ENCODE results near the gene MUC2. TPM values are rescaled to one million over a fixed set of nuclear protein-coding genes. Genes with fewer than 3 reads are reported as not detected.

MUC2 gene
- total RNA-seq, 1 experiment from 2014 or later = 0.04 TPM

DNA sequence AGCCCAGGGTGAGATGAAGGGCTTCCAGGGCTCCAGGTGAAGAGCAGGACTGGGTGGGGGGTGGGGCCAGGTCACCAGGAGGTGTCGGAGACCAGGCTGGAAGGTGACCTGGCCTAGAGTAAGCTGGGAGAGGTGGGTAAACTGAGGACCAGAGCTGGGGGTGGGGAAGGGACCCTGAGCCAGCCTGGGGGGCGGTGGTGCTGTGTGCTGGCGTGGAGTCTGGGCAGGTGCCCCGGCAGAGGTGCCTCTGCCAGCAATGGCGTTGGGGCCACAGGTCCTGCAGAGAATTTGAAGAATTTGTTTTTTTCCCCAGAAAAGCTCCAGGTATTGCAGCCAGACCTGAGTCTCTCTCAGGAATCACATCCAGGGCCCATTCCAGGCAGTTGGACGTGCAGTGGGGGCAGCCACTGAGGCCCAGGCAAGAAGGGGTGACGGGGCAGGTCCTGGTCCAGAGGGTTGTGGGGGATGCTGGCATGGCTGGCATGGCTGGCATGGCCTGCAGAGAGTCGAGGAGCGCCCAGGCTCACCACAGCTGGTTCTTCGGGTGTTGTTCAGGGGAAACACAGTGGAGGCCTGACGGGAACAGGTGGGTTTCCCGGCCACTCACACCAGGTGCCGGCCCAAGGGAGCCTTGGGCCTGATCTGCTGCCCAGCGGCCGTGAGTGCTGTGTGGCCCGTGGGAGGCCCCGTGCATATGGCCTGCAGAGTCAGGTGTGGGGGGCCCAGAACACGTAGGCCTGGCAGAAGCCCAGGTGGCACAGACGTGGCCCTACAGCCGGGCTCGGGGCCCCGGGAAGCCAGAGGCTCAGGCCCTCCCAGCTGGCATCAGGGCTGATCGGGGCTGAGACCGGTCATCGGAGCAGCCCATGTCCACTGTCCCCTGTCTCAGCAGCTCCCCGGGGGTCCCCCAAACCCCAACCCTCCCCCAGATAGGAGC, 31.8 kb upstream of the MUC2 start:
- Histone ChIP-seq H3K4me2 (no peak overlapping the region), H3K4me1 (replicated peaks; ENCODE audit: insufficient read depth) (peaks cover 34% of the 10 kb centered on the region), H3K27me3 (ENCODE audit: insufficient read depth, low read depth) (no peaks in the 10 kb centered on the region), H3K27ac (no peak overlapping the region), H3K79me2 (ENCODE audit: low read depth) (no peaks in the 10 kb centered on the region), H3K4me3 (no peak overlapping the region), H4K20me1 (ENCODE audit: insufficient read depth) (no peaks in the 10 kb centered on the region), H3K36me3 (ENCODE audit: low read depth) (no peaks in the 10 kb centered on the region), H2AFZ (no peak overlapping the region), H3F3A (ENCODE audit: insufficient read depth, low read depth) (no peaks in the 10 kb centered on the region; the same call in 1 of the 2 replicates), H3K9me3 (ENCODE audit: insufficient read depth, low read depth) (no peaks in the 10 kb centered on the region), H3K9me2 (ENCODE audit: insufficient read depth) (no peaks in the 10 kb centered on the region)
- no peak for DNase-seq
- intact Hi-C loops (cut with micrococcal nuclease; ENCODE audit: unreplicated experiment) = loop anchor here (5.0 kb wide), 1 partner anchor 131 kb away; the partner anchor contains the start of gene CHID1
- POLR2A ChIA-PET (ENCODE audit: unreplicated experiment) = no interaction called here
- no TSS peak for BruUV-seq (replicated peaks)
- TF ChIP-seq, protein P1, sequence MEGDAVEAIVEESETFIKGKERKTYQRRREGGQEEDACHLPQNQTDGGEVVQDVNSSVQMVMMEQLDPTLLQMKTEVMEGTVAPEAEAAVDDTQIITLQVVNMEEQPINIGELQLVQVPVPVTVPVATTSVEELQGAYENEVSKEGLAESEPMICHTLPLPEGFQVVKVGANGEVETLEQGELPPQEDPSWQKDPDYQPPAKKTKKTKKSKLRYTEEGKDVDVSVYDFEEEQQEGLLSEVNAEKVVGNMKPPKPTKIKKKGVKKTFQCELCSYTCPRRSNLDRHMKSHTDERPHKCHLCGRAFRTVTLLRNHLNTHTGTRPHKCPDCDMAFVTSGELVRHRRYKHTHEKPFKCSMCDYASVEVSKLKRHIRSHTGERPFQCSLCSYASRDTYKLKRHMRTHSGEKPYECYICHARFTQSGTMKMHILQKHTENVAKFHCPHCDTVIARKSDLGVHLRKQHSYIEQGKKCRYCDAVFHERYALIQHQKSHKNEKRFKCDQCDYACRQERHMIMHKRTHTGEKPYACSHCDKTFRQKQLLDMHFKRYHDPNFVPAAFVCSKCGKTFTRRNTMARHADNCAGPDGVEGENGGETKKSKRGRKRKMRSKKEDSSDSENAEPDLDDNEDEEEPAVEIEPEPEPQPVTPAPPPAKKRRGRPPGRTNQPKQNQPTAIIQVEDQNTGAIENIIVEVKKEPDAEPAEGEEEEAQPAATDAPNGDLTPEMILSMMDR (conservative IDR thresholded peaks at IDR 0.05) = no peak
- TF ChIP-seq EZH2 (IDR thresholded peaks at IDR 0.05; ENCODE audit: low read depth) = no peak
- CTCF ChIA-PET = interaction anchor here (0.7 kb wide), 1 partner anchor 127 kb away, joined by 3 read pairs; no protein-coding TSS in a partner anchor

DNA sequence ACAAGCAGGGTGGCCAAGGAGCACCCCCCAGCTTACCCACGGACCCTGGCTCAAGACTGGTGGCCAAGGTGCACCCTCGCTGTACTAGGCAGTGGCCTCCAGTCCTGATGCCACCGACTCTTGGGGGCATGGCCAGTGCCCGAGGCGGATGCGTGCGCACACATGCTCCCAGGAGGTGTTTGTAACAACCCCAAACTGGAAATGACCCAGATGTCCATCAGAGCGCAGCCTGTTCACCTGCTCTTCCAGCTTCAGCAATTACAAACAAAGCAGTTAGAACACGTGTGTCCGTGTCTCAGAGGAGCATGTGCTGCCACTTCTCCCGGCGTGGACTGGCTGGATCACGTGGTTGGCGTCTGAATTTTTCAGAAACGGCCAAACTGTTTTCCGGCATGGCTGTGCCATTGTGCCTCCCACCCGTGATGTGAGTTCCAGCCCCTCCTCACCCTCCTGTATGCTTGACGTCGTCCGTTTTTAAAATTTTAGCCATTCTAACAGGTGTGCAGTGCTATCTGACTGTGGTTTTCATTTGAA, 31.0 kb upstream of the MUC2 start:
- H3K79me2 ChIP-seq (ENCODE audit: low read depth) = no peaks in the 10 kb centered on the region
- DNase-seq = no peak
- H3K9me3 ChIP-seq (ENCODE audit: insufficient read depth, low read depth) = no peaks in the 10 kb centered on the region
- H3K9me2 ChIP-seq (ENCODE audit: insufficient read depth) = no peaks in the 10 kb centered on the region
- no peaks in the 10 kb centered on the region for H3K36me3 ChIP-seq (ENCODE audit: low read depth)
- H2AFZ ChIP-seq = no peak overlapping the region
- intact Hi-C loops (cut with micrococcal nuclease; ENCODE audit: unreplicated experiment) = loop anchor here (5.0 kb wide), 1 partner anchor 131 kb away; the partner anchor contains the start of gene CHID1
- H3K4me1 ChIP-seq (replicated peaks; ENCODE audit: insufficient read depth) = peaks cover 34% of the 10 kb centered on the region
- no TSS peak for BruUV-seq (replicated peaks)
- H3K27ac ChIP-seq = no peak overlapping the region
- CTCF ChIA-PET = interaction anchor here (0.7 kb wide), 1 partner anchor 128 kb away, joined by 3 read pairs; no protein-coding TSS in a partner anchor
- no peak for TF ChIP-seq EZH2 (IDR thresholded peaks at IDR 0.05; ENCODE audit: low read depth)
- TF ChIP-seq, protein P1 (conservative IDR thresholded peaks at IDR 0.05) = no peak
- no peaks in the 10 kb centered on the region for H3K27me3 ChIP-seq (ENCODE audit: insufficient read depth, low read depth)
- no peaks in the 10 kb centered on the region; the same call in 1 of the 2 replicates for H3F3A ChIP-seq (ENCODE audit: insufficient read depth, low read depth)
- H4K20me1 ChIP-seq (ENCODE audit: insufficient read depth) = no peaks in the 10 kb centered on the region
- POLR2A ChIA-PET (ENCODE audit: unreplicated experiment) = no interaction called here
- H3K4me3 ChIP-seq = no peak overlapping the region
- no peak overlapping the region for H3K4me2 ChIP-seq

DNA sequence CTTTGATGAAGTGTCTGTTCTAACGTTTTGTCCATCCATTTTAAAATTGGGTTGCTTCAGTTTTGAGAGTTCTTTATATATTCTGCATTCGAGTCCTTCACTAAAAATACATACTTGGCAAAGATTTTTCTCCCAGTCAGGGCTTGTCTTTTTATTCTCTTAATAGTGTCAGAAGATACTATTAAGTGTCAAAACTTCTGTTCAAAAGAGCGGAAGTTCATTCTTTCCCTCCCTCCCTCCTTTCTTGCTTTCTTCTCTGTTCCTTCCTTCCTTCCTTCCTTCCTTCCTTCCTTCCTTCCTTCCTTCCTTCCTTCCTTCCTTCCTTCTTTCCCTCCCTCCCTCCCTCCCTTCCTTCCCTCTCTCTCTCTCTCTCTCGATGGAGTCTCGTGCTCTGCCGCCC, 30.5 kb upstream of the MUC2 start:
- peaks cover 32% of the 10 kb centered on the region for H3K4me1 ChIP-seq (replicated peaks; ENCODE audit: insufficient read depth)
- no peaks in the 10 kb centered on the region for H3K9me2 ChIP-seq (ENCODE audit: insufficient read depth)
- no peak for TF ChIP-seq EZH2 (IDR thresholded peaks at IDR 0.05; ENCODE audit: low read depth)
- TF ChIP-seq, protein P1 (conservative IDR thresholded peaks at IDR 0.05) = no peak
- POLR2A ChIA-PET (ENCODE audit: unreplicated experiment) = no interaction called here
- H3K9me3 ChIP-seq (ENCODE audit: insufficient read depth, low read depth) = no peaks in the 10 kb centered on the region
- H2AFZ ChIP-seq = no peak overlapping the region
- no peak overlapping the region for H3K4me2 ChIP-seq
- no peaks in the 10 kb centered on the region for H3K27me3 ChIP-seq (ENCODE audit: insufficient read depth, low read depth)
- no peak overlapping the region for H3K4me3 ChIP-seq
- H3F3A ChIP-seq (ENCODE audit: insufficient read depth, low read depth) = no peaks in the 10 kb centered on the region; the same call in 1 of the 2 replicates
- intact Hi-C loops (cut with micrococcal nuclease; ENCODE audit: unreplicated experiment) = loop anchor here (5.0 kb wide), 1 partner anchor 132 kb away; the partner anchor contains the start of gene CHID1
- H3K36me3 ChIP-seq (ENCODE audit: low read depth) = no peaks in the 10 kb centered on the region
- BruUV-seq (replicated peaks) = no TSS peak
- CTCF ChIA-PET = no interaction called here
- DNase-seq = no peak
- H4K20me1 ChIP-seq (ENCODE audit: insufficient read depth) = no peaks in the 10 kb centered on the region
- no peaks in the 10 kb centered on the region for H3K79me2 ChIP-seq (ENCODE audit: low read depth)
- H3K27ac ChIP-seq = no peak overlapping the region

All from PC-9 (cell line).